Chondrocyte (in vitro differentiated cells): ENCODE results near the gene DBX2. TPM values are rescaled to one million over a fixed set of nuclear protein-coding genes. Genes with fewer than 3 reads are reported as not detected.

Experiments
- DNase-seq: peaks from one replicate; pipeline ENCODE4 v3.0.0; 2021; ENCODE audit warnings: mixed read lengths, low spot score
- H3K27ac Mint-ChIP-seq: one replicate; pipeline ENCODE4 v1.8.0; 2021; ENCODE audit warnings: mild to moderate bottlenecking, moderate library complexity, mixed read lengths; ENCODE audit not compliant: unreplicated experiment
- H3K27me3 Mint-ChIP-seq: 2 replicates; pipeline ENCODE4 v1.8.0; 2021; ENCODE audit warnings: low read depth, mixed read lengths
- H3K36me3 Mint-ChIP-seq: 2 replicates; pipeline ENCODE4 v1.8.0; 2021; ENCODE audit warnings: low read depth, mixed read lengths
- H3K4me1 Mint-ChIP-seq: 2 replicates; pipeline ENCODE4 v1.8.0; 2021; ENCODE audit warnings: low read depth, mild to moderate bottlenecking, mixed read lengths
- H3K4me3 Mint-ChIP-seq: one replicate; pipeline ENCODE4 v1.8.0; 2021; ENCODE audit warnings: mild to moderate bottlenecking, moderate library complexity, mixed read lengths; ENCODE audit not compliant: unreplicated experiment
- H3K9me3 Mint-ChIP-seq: 2 replicates; pipeline ENCODE4 v1.8.0; 2021; ENCODE audit warnings: low read depth, mixed read lengths
- total RNA-seq: library from RNA; stranded (reverse); gene quantifications from 3 replicates; pipeline ENCODE4 v1.2.1, GENCODE V29; 2021
- TF ChIP-seq, protein P1 (sequence below): fragments of 200-600 bp; sonication (generic); IDR thresholded peaks from 2 replicates; pipeline ENCODE4 v1.5.0; 2021; ENCODE audit warnings: antibody characterized with exemption, mild to moderate bottlenecking, moderate library complexity

The DBX2 gene
- total RNA-seq, 1 donor from 2014 or later = not detected

DNA sequence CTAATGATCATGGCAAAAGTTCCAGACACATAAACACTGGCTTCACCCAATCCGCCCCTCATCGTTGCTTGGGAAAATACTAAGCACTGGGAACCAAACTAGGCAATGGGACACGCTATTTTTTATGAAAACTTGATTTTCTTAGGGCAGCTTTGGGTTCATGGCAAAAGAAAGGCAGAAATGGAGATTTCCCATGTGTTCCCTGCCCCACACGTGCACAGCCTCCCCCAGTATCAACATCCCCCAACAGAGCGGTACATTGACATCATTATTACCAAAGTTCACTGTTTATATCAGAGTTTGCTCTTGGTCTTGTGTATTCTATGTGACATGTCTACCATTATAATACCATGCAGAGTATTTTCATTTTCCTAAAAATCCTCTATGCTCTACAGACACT is 71.0 kb downstream of the DBX2 start:
- Mint-ChIP-seq H3K4me3 (no peak overlapping the region), H3K4me1 (peaks cover 10% of the 10 kb centered on the region), H3K27ac (no peak overlapping the region), H3K9me3 (peaks cover 4% of the 10 kb centered on the region), H3K36me3 (no peaks in the 10 kb centered on the region), H3K27me3 (peaks cover 2% of the 10 kb centered on the region)
- TF ChIP-seq, protein P1, sequence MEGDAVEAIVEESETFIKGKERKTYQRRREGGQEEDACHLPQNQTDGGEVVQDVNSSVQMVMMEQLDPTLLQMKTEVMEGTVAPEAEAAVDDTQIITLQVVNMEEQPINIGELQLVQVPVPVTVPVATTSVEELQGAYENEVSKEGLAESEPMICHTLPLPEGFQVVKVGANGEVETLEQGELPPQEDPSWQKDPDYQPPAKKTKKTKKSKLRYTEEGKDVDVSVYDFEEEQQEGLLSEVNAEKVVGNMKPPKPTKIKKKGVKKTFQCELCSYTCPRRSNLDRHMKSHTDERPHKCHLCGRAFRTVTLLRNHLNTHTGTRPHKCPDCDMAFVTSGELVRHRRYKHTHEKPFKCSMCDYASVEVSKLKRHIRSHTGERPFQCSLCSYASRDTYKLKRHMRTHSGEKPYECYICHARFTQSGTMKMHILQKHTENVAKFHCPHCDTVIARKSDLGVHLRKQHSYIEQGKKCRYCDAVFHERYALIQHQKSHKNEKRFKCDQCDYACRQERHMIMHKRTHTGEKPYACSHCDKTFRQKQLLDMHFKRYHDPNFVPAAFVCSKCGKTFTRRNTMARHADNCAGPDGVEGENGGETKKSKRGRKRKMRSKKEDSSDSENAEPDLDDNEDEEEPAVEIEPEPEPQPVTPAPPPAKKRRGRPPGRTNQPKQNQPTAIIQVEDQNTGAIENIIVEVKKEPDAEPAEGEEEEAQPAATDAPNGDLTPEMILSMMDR = no peak
- DNase-seq = no peak

GRCh38 chr12:44976246-44976645 is 74.7 kb downstream of the DBX2 start:
- TF ChIP-seq, protein P1 = no peak
- H3K27ac Mint-ChIP-seq = no peak overlapping the region
- H3K36me3 Mint-ChIP-seq = no peaks in the 10 kb centered on the region
- peaks cover 10% of the 10 kb centered on the region for H3K4me1 Mint-ChIP-seq
- no peaks in the 10 kb centered on the region for H3K9me3 Mint-ChIP-seq
- peaks cover 9% of the 10 kb centered on the region for H3K27me3 Mint-ChIP-seq
- no peak for DNase-seq
- H3K4me3 Mint-ChIP-seq = no peak overlapping the region

DNA sequence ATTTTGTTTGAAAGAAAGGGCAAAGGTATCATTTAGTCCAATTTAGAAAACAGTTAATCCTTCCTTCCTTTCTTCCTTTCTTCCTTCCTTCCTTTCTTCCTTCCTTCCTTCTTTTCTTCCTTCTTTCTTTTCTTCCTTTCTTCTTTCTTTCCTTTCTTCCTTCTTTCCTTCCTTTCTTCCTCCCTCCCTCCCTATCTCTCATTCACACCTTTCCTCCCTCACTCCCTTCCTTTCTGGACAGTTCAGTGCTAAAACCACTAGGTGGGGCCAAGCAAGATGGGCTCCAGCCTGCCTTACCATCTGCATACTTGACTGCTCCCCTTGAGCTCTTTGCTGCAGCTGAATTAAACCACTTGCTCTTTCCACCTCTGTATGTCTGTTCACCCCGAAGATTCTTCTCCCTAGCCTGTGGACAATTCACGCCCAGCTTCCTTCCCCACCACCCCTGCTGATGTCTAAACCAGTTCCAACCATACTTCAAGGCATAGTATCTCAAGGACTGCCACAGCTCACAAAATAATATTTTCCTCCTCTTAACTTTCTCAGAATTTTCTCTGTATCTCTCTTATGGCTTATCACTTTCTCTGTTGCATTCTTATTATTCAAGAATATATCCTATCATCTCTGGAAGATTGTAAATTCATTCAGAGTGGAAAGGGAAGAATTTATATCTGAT is 78.0 kb downstream of the DBX2 start:
- Mint-ChIP-seq H3K36me3 (no peaks in the 10 kb centered on the region), H3K27ac (no peak overlapping the region), H3K27me3 (peaks cover 9% of the 10 kb centered on the region), H3K4me3 (no peak overlapping the region), H3K9me3 (no peaks in the 10 kb centered on the region), H3K4me1 (peaks cover 10% of the 10 kb centered on the region)
- no peak for DNase-seq
- TF ChIP-seq, protein P1 = peak; percentile 74

GRCh38 chr12:44968965-44969364 is 81.9 kb downstream of the DBX2 start:
- Mint-ChIP-seq H3K27me3 (peaks cover 12% of the 10 kb centered on the region), H3K27ac (no peak overlapping the region), H3K9me3 (peaks cover 16% of the 10 kb centered on the region), H3K4me1 (no peaks in the 10 kb centered on the region), H3K4me3 (no peak overlapping the region), H3K36me3 (peaks cover 7% of the 10 kb centered on the region)
- DNase-seq = no peak
- TF ChIP-seq, protein P1 = no peak

Other genes with a start within 250 kb of the DBX2 start
- gene NELL2, start 174.8 kb downstream of the DBX2 start, total RNA-seq = not detected in 3 replicates
- gene ANO6, start 165.0 kb upstream of the DBX2 start, total RNA-seq = 64.2 to 79.4 TPM (median 75.8 TPM) in 3 replicates